ENCODE results near the gene DHRS1.
"Not testable (repeated sequence)": the region's sequence is repeated elsewhere in the genome, so short reads cannot be mapped to it uniquely, and the experiment has no call there.

DHRS1 gene

DNA sequence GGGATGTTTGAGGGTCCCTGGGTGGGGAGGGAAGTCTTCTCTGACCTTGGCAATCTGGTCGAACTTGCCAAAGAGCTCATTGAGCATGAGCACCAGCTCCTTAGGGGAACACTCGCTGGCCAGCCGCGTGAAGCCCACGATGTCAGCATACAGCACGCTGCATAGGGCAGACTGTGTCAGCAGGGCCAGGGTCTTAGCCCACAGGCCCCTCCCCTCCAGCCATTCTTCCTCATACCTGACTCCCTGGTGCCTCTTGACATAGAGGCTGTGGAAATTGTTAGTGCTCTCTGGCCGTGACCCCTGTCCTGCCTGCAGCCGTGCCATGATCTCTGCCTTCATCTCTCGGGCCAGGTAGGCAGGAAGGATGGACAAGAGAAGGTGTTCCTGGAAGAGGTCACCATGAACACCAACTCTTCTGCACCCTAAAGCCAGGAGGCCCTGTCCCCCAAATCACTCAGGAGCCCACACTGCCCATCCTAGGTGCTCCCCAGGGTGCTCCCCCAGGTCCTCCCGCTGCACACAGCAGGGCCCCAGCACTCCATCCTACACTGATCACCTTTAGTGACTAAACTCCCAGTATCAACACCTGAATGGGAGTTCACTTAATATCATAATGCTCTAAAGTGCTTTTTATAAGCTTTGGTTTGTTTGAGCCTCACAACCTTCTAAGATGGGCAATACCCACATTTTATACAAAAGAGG lies 31.5 kb upstream of the DHRS1 start:
- POLR2A ChIA-PET: interaction anchor here (1.0 kb wide), 1 partner anchor 101 kb away, joined by 3 read pairs; no protein-coding TSS in a partner anchor
- CTCF ChIA-PET: interaction anchor here (0.8 to 37.5 kb wide), 14 partner anchors 10 to 273 kb away, joined by 3 to 1633 read pairs (median 26); partner anchors contain the start of genes CBLN3, CIDEB, DHRS1 and KHNYN
- no peak overlapping the region for H3K4me3 ChIP-seq (ENCODE audit: low read depth, low read length)
- TF ChIP-seq, protein P1, sequence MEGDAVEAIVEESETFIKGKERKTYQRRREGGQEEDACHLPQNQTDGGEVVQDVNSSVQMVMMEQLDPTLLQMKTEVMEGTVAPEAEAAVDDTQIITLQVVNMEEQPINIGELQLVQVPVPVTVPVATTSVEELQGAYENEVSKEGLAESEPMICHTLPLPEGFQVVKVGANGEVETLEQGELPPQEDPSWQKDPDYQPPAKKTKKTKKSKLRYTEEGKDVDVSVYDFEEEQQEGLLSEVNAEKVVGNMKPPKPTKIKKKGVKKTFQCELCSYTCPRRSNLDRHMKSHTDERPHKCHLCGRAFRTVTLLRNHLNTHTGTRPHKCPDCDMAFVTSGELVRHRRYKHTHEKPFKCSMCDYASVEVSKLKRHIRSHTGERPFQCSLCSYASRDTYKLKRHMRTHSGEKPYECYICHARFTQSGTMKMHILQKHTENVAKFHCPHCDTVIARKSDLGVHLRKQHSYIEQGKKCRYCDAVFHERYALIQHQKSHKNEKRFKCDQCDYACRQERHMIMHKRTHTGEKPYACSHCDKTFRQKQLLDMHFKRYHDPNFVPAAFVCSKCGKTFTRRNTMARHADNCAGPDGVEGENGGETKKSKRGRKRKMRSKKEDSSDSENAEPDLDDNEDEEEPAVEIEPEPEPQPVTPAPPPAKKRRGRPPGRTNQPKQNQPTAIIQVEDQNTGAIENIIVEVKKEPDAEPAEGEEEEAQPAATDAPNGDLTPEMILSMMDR (IDR thresholded peaks at IDR 0.05; ENCODE audit: insufficient read depth, low read length, missing control alignments): no peak
- DNase-seq (ENCODE audit: low read depth, low spot score): no peak

GRCh38 chr14:24329736-24330135 lies 30.2 kb upstream of the DHRS1 start:
- no peak overlapping the region for H3K4me3 ChIP-seq (ENCODE audit: low read depth, low read length)
- POLR2A ChIA-PET: no interaction called here

DNA sequence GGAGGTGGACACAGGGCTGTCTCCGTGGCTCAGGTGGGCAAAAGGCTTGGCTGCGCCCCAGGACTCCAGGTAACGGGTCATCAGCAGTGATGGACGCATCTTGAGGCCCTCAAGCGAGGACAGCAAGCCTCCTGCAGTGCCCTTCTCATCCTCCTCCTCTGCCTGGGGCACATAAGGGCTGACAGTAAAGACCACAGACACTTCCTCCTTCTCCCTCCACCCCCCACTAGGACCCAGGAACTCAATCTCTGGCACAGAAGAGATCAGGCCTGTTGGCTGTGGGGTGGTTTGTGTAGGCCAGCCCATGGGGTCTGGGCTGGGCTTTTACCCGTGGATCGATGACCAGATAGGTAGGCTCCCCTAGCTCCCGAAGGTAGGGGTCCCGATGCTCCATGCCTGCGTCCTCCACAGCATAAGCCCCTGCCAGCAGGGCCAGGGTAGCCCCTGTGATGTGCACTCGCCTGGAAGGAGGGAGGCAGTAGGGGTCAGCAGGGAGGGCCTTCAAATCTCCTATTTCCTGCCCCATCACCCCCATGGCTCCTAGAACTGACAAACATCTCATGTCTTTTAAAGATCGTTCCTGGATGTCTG lies 29.6 kb upstream of the DHRS1 start:
- no peak for DNase-seq (ENCODE audit: low read depth, low spot score)
- TF ChIP-seq, protein P1 (IDR thresholded peaks at IDR 0.05; ENCODE audit: insufficient read depth, low read length, missing control alignments): no peak
- no peak overlapping the region for H3K4me3 ChIP-seq (ENCODE audit: low read depth, low read length)
- CTCF ChIA-PET: interaction anchor here (1.0 to 37.5 kb wide), 9 partner anchors 10 to 98 kb away, joined by 3 to 1633 read pairs (median 14); partner anchors contain the start of genes CBLN3, CIDEB, DHRS1 and KHNYN
- POLR2A ChIA-PET: no interaction called here

More at GRCh38 chr14:24329736-24330135, 30.2 kb upstream of the DHRS1 start:
- TF ChIP-seq, protein P1 (IDR thresholded peaks at IDR 0.05; ENCODE audit: insufficient read depth, low read length, missing control alignments): no peak
- CTCF ChIA-PET: interaction anchor here (1.0 to 37.5 kb wide), 9 partner anchors 9 to 98 kb away, joined by 3 to 1633 read pairs (median 23); partner anchors contain the start of genes CBLN3, CIDEB, DHRS1 and KHNYN
- DNase-seq (ENCODE audit: low read depth, low spot score): no peak

DNA sequence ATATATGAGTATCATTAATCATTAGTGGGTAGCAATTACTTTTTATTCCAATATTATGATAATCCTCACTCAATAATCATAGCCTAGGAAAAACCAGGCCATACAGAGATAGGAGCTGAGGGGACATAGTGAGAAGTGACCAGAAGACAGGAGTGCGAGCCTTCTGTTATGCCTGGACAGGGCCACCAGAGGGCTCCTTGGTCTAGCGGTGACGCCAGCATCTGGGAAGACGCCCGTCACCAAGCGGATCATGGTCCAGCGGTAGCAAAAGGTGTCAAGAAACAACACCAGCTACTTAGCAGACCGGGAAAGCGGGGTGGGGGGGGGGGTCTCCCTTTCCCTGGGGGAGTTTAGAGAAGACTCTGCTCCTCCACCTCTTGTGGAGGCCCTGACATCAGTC lies 28.3 kb upstream of the DHRS1 start:
- H3K4me3 ChIP-seq (ENCODE audit: low read depth, low read length); POLR2A ChIA-PET; DNase-seq (ENCODE audit: low read depth, low spot score): not testable (repeated sequence)
- TF ChIP-seq, protein P1 (IDR thresholded peaks at IDR 0.05; ENCODE audit: insufficient read depth, low read length, missing control alignments): peak; percentile 17
- CTCF ChIA-PET: interaction anchor here (0.5 to 37.5 kb wide), 12 partner anchors 9 to 343 kb away, joined by 3 to 1633 read pairs (median 6); partner anchors contain the start of genes CBLN3, CIDEB, DHRS1 and KHNYN

- TF ChIP-seq, protein P1 (IDR thresholded peaks at IDR 0.05; ENCODE audit: insufficient read depth, low read length, missing control alignments): no peak
- CTCF ChIA-PET: interaction anchor here (1.1 to 37.5 kb wide), 9 partner anchors 8 to 100 kb away, joined by 3 to 1633 read pairs (median 14); partner anchors contain the start of genes CBLN3, CIDEB, DHRS1 and KHNYN
- H3K4me3 ChIP-seq (ENCODE audit: low read depth, low read length): no peak overlapping the region
- DNase-seq (ENCODE audit: low read depth, low spot score): no peak
- POLR2A ChIA-PET: no interaction called here
Observed at GRCh38 chr14:24327303-24327702, 27.7 kb upstream of the DHRS1 start.

GRCh38 chr14:24325963-24326362 lies 26.4 kb upstream of the DHRS1 start:
- POLR2A ChIA-PET: no interaction called here
- CTCF ChIA-PET: interaction anchor here (0.6 to 37.5 kb wide), 5 partner anchors 7 to 101 kb away, joined by 3 to 1633 read pairs (median 114); partner anchors contain the start of genes ADCY4, CBLN3, CIDEB and DHRS1
- no peak overlapping the region for H3K4me3 ChIP-seq (ENCODE audit: low read depth, low read length)
- TF ChIP-seq, protein P1 (IDR thresholded peaks at IDR 0.05; ENCODE audit: insufficient read depth, low read length, missing control alignments): no peak
- DNase-seq (ENCODE audit: low read depth, low spot score): no peak

Measured in AG04449 (cell line).